RWPE1 (cell line): ENCODE measurements around the gene SIPA1L2.

Experiments
- CTCF ChIA-PET: fragments of 350-600 bp; sonication (Branson Sonifier 250); formaldehyde crosslinking; extraction: SDS; loops from one replicate; lab custom pipeline; 2021; lab: Yijun Ruan, JAX
- POLR2A ChIA-PET: fragments of 400-600 bp; formaldehyde crosslinking; extraction: SDS; loops from one replicate; lab custom pipeline; 2020; ENCODE audit warnings: antibody characterized with exemption; ENCODE audit not compliant: low non-redundant PET; lab: Yijun Ruan, JAX
- DNase-seq: peaks from one replicate; pipeline ENCODE4 v3.0.0; 2012; ENCODE audit warnings: low spot score
- H3K27ac ChIP-seq: fragments of 450-650 bp; 2 replicates; pipeline ENCODE4 v1.5.1; 2017
- CTCF ChIP-seq: fragments of 450-650 bp; conservative IDR thresholded peaks from 2 replicates; pipeline ENCODE4 v1.5.1; 2017; ENCODE audit warnings: low read depth, mild to moderate bottlenecking

Gene SIPA1L2

GRCh38 chr1:232589111-232589811 is 40.7 kb downstream of the SIPA1L2 start:
- POLR2A ChIA-PET = no interaction called here
- no peak for TF ChIP-seq CTCF
- DNase-seq = no peak
- no peak overlapping the region for H3K27ac ChIP-seq
- CTCF ChIA-PET = interaction anchor here (0.7 kb wide), 1 partner anchor 457 kb away, joined by 3 read pairs; no protein-coding TSS in a partner anchor

GRCh38 chr1:232587141-232588008 is 42.6 kb downstream of the SIPA1L2 start:
- no peak for TF ChIP-seq CTCF
- no peak overlapping the region for H3K27ac ChIP-seq
- CTCF ChIA-PET = no interaction called here
- no peak for DNase-seq
- POLR2A ChIA-PET = no interaction called here

GRCh38 chr1:232586679-232587078 is 43.3 kb downstream of the SIPA1L2 start:
- ChIA-PET CTCF (no interaction called here), POLR2A (no interaction called here)
- no peak for TF ChIP-seq CTCF
- H3K27ac ChIP-seq = no peak overlapping the region
- DNase-seq = no peak

- H3K27ac ChIP-seq = no peak overlapping the region
- TF ChIP-seq CTCF = no peak
- POLR2A ChIA-PET = no interaction called here
- CTCF ChIA-PET = interaction anchor here (0.8 kb wide), 1 partner anchor 15 kb away, joined by 3 read pairs; no protein-coding TSS in a partner anchor
- no peak for DNase-seq
Measured at GRCh38 chr1:232585486-232585885, 44.4 kb downstream of the SIPA1L2 start.

GRCh38 chr1:232581932-232582331 is 48.0 kb downstream of the SIPA1L2 start:
- ChIA-PET POLR2A (no interaction called here), CTCF (no interaction called here)
- H3K27ac ChIP-seq = no peak overlapping the region
- TF ChIP-seq CTCF = no peak
- no peak for DNase-seq
